HEK293T (cell line): Measurements from ENCODE around the gene NSMCE3.

Experiments
- CTCF ChIA-PET: fragments of 350-600 bp; formaldehyde crosslinking; extraction: SDS; loops from one replicate; lab custom pipeline; 2021; ENCODE audit warnings: antibody characterized with exemption, inconsistent platforms; lab: Yijun Ruan, JAX
- POLR2A ChIA-PET: fragments of 350-600 bp; formaldehyde crosslinking; extraction: SDS; loops from one replicate; lab custom pipeline; 2020; ENCODE audit warnings: antibody characterized with exemption, inconsistent platforms; lab: Yijun Ruan, JAX
- DNase-seq: peaks from one replicate; pipeline ENCODE4 v3.0.0; 2012; ENCODE audit warnings: mixed read lengths; ENCODE audit errors: extremely low spot score
- ARNT ChIP-seq: fragments of 450-650 bp; IDR thresholded peaks from 2 replicates; pipeline ENCODE4 v1.6.1; 2017; ENCODE audit warnings: mild to moderate bottlenecking
- BHLHE40 ChIP-seq: fragments of 450-650 bp; IDR thresholded peaks from 2 replicates; pipeline ENCODE4 v1.6.1; 2016; ENCODE audit warnings: mild to moderate bottlenecking, moderate library complexity, borderline replicate concordance
- CTBP1 ChIP-seq: fragments of 450-650 bp; IDR thresholded peaks from 2 replicates; pipeline ENCODE4 v1.6.1; 2016; ENCODE audit warnings: borderline replicate concordance
- ELF4 ChIP-seq: fragments of 450-650 bp; IDR thresholded peaks from 2 replicates; pipeline ENCODE4 v1.6.1; 2017; ENCODE audit warnings: antibody characterized with exemption
- FOXA1 ChIP-seq: fragments of 450-650 bp; IDR thresholded peaks from 2 replicates; pipeline ENCODE4 v1.6.1; 2016; ENCODE audit warnings: mild to moderate bottlenecking
- FOXK2 ChIP-seq: fragments of 450-650 bp; IDR thresholded peaks from 2 replicates; pipeline ENCODE4 v1.6.1; 2016; ENCODE audit warnings: mild to moderate bottlenecking
- FOXM1 ChIP-seq: fragments of 450-650 bp; IDR thresholded peaks from 2 replicates; pipeline ENCODE4 v1.6.1; 2017; ENCODE audit warnings: mild to moderate bottlenecking, borderline replicate concordance
- HDGF ChIP-seq: fragments of 450-650 bp; IDR thresholded peaks from 2 replicates; pipeline ENCODE4 v1.6.1; 2017; ENCODE audit warnings: antibody characterized with exemption, borderline replicate concordance
- L3MBTL2 ChIP-seq: fragments of 450-650 bp; conservative IDR thresholded peaks from 2 replicates; pipeline ENCODE4 v1.6.1; 2016; ENCODE audit warnings: mild to moderate bottlenecking
- LEF1 ChIP-seq: fragments of 450-650 bp; IDR thresholded peaks from 2 replicates; pipeline ENCODE4 v1.6.1; 2017; ENCODE audit warnings: mild to moderate bottlenecking, borderline replicate concordance
- NFRKB ChIP-seq: fragments of 450-650 bp; IDR thresholded peaks from 2 replicates; pipeline ENCODE4 v1.6.1; 2016; ENCODE audit warnings: mild to moderate bottlenecking, moderate library complexity
- SP1 ChIP-seq: fragments of 450-650 bp; IDR thresholded peaks from 2 replicates; pipeline ENCODE4 v1.6.1; 2017
- SUZ12 ChIP-seq: fragments of 450-650 bp; IDR thresholded peaks from 2 replicates; pipeline ENCODE4 v1.6.1; 2016; ENCODE audit warnings: mild to moderate bottlenecking
- TARDBP ChIP-seq: fragments of 450-650 bp; IDR thresholded peaks from 2 replicates; pipeline ENCODE4 v1.6.1; 2016
- ZNF384 ChIP-seq: fragments of 450-650 bp; IDR thresholded peaks from 2 replicates; pipeline ENCODE4 v1.6.1; 2016
- TF ChIP-seq, protein P1 (sequence below): fragments of 450-650 bp; IDR thresholded peaks from 2 replicates; pipeline ENCODE4 v1.6.1; 2016

Gene NSMCE3

GRCh38 chr15:29244123-29244522, 25.5 kb downstream of the NSMCE3 start:
- CTCF ChIA-PET, result no interaction called here
- TF ChIP-seq BHLHE40 (no peak), ZNF384 (no peak), NFRKB (no peak), FOXA1 (no peak), L3MBTL2 (no peak), ARNT (no peak), SUZ12 (no peak)
- no peak for DNase-seq
- POLR2A ChIA-PET, result no interaction called here

DNA sequence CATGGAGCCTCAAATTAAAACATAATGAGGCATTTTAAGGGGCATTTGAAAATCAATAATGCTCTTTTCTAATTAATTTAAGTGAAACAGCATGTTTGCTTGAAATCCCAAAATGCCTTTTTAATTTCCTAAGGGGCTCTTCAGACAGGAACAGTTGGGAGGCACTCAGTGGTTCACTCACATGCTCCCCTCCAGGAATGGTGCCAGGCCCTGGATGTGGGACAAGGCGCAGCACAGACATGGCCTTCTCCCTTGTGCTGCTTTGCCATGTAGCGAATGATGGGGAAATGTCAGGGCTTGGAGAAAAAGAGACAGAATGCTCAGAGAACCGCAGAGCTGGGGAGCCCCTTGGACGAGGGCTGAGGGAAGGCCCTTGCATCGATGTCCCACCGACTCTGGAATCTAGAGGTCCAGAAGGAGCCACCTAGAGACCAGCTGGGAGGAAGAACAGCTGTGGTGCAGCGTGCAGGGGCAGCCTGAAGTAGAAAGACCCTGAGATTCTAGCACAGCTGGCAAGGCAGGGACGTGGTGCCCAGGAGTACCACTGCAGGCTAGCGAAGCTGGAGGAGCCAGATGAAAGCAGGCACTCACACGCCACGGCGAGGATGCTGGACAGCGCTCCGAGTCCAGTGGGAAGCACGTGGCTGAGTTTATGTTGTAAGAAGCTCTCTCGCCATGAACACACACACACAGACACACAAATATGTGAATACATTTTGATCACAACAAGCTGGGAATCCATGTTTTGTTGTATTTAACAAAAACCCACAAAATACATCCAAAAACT, 27.0 kb downstream of the NSMCE3 start:
- DNase-seq, result no peak
- TF ChIP-seq ZNF384, result no peak
- no peak for TF ChIP-seq FOXK2
- no peak for TF ChIP-seq L3MBTL2
- TF ChIP-seq ARNT, result no peak
- no peak for TF ChIP-seq FOXM1
- TF ChIP-seq CTBP1, result no peak
- no peak for TF ChIP-seq LEF1
- no peak for TF ChIP-seq HDGF
- no peak for TF ChIP-seq SP1
- TF ChIP-seq FOXA1, result no peak
- TF ChIP-seq SUZ12, result no peak
- no peak for TF ChIP-seq NFRKB
- TF ChIP-seq BHLHE40, result no peak
- TF ChIP-seq, protein P1, sequence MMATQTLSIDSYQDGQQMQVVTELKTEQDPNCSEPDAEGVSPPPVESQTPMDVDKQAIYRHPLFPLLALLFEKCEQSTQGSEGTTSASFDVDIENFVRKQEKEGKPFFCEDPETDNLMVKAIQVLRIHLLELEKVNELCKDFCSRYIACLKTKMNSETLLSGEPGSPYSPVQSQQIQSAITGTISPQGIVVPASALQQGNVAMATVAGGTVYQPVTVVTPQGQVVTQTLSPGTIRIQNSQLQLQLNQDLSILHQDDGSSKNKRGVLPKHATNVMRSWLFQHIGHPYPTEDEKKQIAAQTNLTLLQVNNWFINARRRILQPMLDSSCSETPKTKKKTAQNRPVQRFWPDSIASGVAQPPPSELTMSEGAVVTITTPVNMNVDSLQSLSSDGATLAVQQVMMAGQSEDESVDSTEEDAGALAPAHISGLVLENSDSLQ, result no peak
- TF ChIP-seq TARDBP, result no peak
- no peak for TF ChIP-seq ELF4
- ChIA-PET CTCF (no interaction called here), POLR2A (no interaction called here)

DNA sequence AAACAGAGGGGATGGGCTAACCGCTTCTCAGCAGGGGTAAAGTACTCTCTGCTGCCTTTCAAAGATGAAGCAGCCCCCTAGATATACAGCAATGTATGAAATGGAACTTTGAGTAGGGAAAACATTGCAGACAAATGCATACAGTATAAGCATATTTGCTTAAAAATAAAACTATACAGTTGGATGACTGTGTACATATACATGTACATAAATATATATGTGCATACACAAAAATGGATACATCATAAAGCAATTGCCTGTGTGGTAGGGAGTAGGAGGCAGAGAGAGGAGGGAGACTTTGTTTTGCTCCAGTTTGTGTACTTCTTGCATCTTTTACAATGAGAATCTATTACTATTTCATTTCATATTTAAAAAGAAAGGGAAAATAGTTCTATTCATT, 28.4 kb downstream of the NSMCE3 start:
- DNase-seq, result no peak
- POLR2A ChIA-PET, result no interaction called here
- CTCF ChIA-PET, result no interaction called here
- no peak for TF ChIP-seq FOXA1
- no peak for TF ChIP-seq TARDBP
- TF ChIP-seq BHLHE40, result no peak
- no peak for TF ChIP-seq FOXM1
- no peak for TF ChIP-seq HDGF
- TF ChIP-seq ELF4, result no peak
- TF ChIP-seq SP1, result no peak
- TF ChIP-seq CTBP1, result no peak
- no peak for TF ChIP-seq L3MBTL2
- TF ChIP-seq, protein P1, result no peak
- TF ChIP-seq ARNT, result no peak

- POLR2A ChIA-PET, result no interaction called here
- no peak for TF ChIP-seq ELF4
- no peak for TF ChIP-seq LEF1
- TF ChIP-seq NFRKB, result no peak
- TF ChIP-seq ZNF384, result no peak
- no peak for TF ChIP-seq L3MBTL2
- TF ChIP-seq FOXM1, result no peak
- no peak for TF ChIP-seq SP1
- TF ChIP-seq FOXK2, result no peak
These were observed 30.2 kb downstream of the NSMCE3 start for GRCh38 chr15:29239395-29239794.

DNA sequence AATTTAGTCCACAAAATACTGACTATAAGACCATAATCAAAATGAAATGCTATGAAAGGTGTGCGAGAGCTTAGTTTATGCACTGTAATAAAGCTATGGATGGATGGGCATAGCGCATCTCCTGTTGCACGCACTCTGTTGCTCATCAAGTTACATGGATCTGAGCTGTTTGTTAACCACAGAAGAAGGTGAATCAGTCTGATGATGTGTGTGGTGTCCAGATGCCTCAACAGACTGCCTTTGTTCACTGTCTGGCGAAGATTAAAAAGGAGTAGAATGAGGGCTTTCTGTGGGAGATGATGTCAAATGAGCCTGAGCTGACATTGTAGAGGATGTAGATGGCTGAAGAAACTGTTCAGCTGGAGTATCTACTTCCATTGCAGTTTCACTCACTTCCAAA, 36.1 kb downstream of the NSMCE3 start:
- no peak for TF ChIP-seq SP1
- no peak for TF ChIP-seq ZNF384
- no peak for TF ChIP-seq NFRKB
- TF ChIP-seq CTBP1, result no peak
- TF ChIP-seq TARDBP, result no peak
- no peak for DNase-seq
- ChIA-PET POLR2A (no interaction called here), CTCF (no interaction called here)

More at GRCh38 chr15:29239395-29239794, 30.2 kb downstream of the NSMCE3 start:
- no peak for DNase-seq
- CTCF ChIA-PET, result no interaction called here

DNA sequence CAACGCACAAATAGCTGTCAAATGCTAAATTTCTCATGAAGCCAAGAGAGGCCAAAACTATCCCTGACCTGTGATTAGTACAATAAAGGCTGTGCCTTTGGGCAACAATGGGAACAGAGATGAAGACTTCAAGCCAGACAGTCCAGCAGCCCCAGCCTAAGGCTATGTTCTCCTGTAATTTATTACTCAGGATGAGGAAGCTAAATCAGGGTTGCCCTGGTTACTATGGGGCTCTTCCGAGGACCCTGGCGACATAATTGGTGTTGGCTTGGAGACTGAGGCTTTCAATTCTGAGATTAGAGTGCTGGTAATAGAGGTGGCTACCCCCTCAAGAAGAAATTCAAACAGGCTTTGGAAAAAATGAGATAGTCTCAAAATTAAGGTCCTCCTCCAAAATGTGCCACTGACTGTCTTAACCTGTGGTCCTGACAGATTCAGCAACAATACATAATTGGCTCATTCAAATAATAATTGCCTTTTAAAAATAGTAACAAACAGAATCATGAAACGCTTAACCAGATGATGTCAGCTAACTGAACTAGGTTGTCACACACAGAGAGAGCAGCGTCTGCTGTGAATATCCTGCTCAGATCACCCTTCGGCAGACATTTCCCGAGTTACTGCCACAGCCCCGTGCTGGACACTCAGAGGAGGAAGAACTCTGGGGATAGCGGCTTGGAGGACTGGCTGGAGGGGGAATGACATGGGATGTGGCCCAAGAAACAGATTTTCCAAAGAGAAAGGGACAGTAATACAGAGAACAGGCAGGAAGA, 43.0 kb downstream of the NSMCE3 start:
- TF ChIP-seq FOXM1 (no peak), ARNT (no peak), NFRKB (no peak), BHLHE40 (no peak), SP1 (no peak), HDGF (no peak), LEF1 (no peak), ELF4 (no peak), CTBP1 (no peak), FOXA1 (no peak), SUZ12 (no peak)
- TF ChIP-seq, protein P1, result no peak
- CTCF ChIA-PET, result interaction anchor here (0.8 kb wide), 1 partner anchor 87 kb away, joined by 3 read pairs; no protein-coding TSS in a partner anchor
- no peak for DNase-seq
- POLR2A ChIA-PET, result no interaction called here
